H1 (cell line): ENCODE results near the gene PTPN18. TPM values are rescaled to one million over a fixed set of nuclear protein-coding genes. Genes with fewer than 3 reads are reported as not detected.

Source experiments
- CREB1 ChIP-seq: IDR thresholded peaks from 2 replicates; pipeline ENCODE4 v1.6.1; 2012; ENCODE audit warnings: inconsistent platforms
- HDAC2 ChIP-seq, 2 experiments: fragments of 300-600 bp in 1 of 2; sonication (generic) in 1 of 2; IDR thresholded peaks; 2 replicates each; pipeline ENCODE4 v1.6.1; 2011 to 2012; ENCODE audit warnings: low read depth in 2 of 2, low read length in 2 of 2, mild to moderate bottlenecking in 2 of 2, moderate library complexity in 2 of 2, borderline replicate concordance in 1 of 2, inconsistent platforms in 1 of 2
- polyA plus RNA-seq, 7 experiments: library from polyadenylated mRNA; depleted of rRNA in 3 of 7; stranded (reverse) in 5 of 7; unstranded in 2 of 7; fragments of >200 nt in 5 of 7; fragments of 200-250 nt in 2 of 7; gene quantifications; 1 replicate in 5 of 7; 2 replicates in 1 of 7; 4 replicates in 1 of 7; pipeline versions ENCODE4 v1.2.1 to v1.2.3, GENCODE V29; 2011 to 2013; ENCODE audit warnings: missing spikeins in 2 of 7, mixed read lengths in 2 of 7
- total RNA-seq: library from RNA; stranded (reverse); fragmentation: NEBNext Ultra II Directional; extraction: Animal tissue kit (Norgen Biotek cat#: 25700); gene quantifications from 2 replicates; pipeline ENCODE4 v1.2.1, GENCODE V29; 2021

PTPN18 gene
- total and polyA plus RNA-seq, 2 of the 8 experiments (the other 6 are each of a cell fraction or from before 2014, with no cell fraction given), result 13.2 to 14.7 TPM

DNA sequence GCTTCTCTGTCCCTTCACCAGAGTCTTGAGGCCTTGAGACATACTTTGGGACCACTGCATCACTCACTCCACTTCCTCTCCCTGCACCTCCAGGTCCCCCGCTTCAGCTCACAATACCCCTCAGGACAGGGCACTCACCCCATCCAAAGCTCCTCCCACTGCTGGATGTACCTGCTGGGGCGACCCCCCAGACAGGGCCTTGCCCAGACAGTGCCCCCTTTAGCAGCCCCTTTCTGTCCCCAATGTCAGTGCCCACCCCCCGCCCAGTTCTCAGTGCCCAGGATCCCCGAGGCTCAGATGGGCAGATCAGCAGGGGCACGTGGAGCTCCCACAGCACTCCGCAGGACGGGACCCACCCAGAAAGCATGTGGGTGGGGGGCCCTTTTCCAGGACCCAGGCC is 37.0 kb upstream of the PTPN18 start (continued):
- TF ChIP-seq HDAC2 (IDR thresholded peaks at IDR 0.05; ENCODE audit: borderline replicate concordance in 1 of 2, low read depth in 2 of 2, low read length in 2 of 2), result no peak
- no peak for TF ChIP-seq CREB1
- TF ChIP-seq, all 59 proteins: peak for 0
